Stimulated activated CD8-positive, alpha-beta memory T cell treated with anti-CD3 and anti-CD28 coated beads, Interleukin-2, amount 100 ng/mL, for 48 hours (primary cell): ENCODE measurements around the gene FGF12.
"Not testable (repeated sequence)": the region's sequence is repeated elsewhere in the genome, so short reads cannot be mapped to it uniquely, and the experiment has no call there.

Experiments used
- DNase-seq, 2 donors: peaks; one replicate each; pipeline ENCODE4 v3.0.0-alpha.2; 2020; ENCODE audit warnings: low read depth in 2 of 2

The FGF12 gene

GRCh38 chr3:192577811-192578210 is 149.5 kb downstream of the FGF12 start:
- no peak for DNase-seq

GRCh38 chr3:192577271-192577670 is 150.1 kb downstream of the FGF12 start:
- no peak for DNase-seq

GRCh38 chr3:192576704-192577103 is 150.6 kb downstream of the FGF12 start:
- not testable (repeated sequence) for DNase-seq

- DNase-seq, result no peak
These were observed 151.3 kb downstream of the FGF12 start for GRCh38 chr3:192575879-192576506.

GRCh38 chr3:192573240-192573639 is 154.1 kb downstream of the FGF12 start:
- DNase-seq, result no peak

GRCh38 chr3:192570821-192571791 is 156.2 kb downstream of the FGF12 start:
- no peak for DNase-seq

- DNase-seq, result no peak
These were observed 157.0 kb downstream of the FGF12 start for GRCh38 chr3:192570315-192570714.

GRCh38 chr3:192566706-192567290 is 160.5 kb downstream of the FGF12 start:
- peak; percentile 12 to 42 for DNase-seq

- DNase-seq, result no peak
These were observed 162.7 kb downstream of the FGF12 start for GRCh38 chr3:192564611-192565010.

GRCh38 chr3:192563417-192563816 is 163.9 kb downstream of the FGF12 start:
- no peak for DNase-seq

GRCh38 chr3:192553707-192554106 is 173.6 kb downstream of the FGF12 start:
- DNase-seq, result no peak

- no peak for DNase-seq
These were observed 177.0 kb downstream of the FGF12 start for GRCh38 chr3:192550356-192550755.

GRCh38 chr3:192545333-192545732 is 182.0 kb downstream of the FGF12 start:
- DNase-seq, result no peak

- DNase-seq, result no peak
These were observed 184.2 kb downstream of the FGF12 start for GRCh38 chr3:192543163-192543562.

GRCh38 chr3:192516820-192517219 is 210.5 kb downstream of the FGF12 start:
- DNase-seq, result no peak

- no peak for DNase-seq
These were observed 211.7 kb downstream of the FGF12 start for GRCh38 chr3:192515664-192516045.

GRCh38 chr3:192514754-192515663 is 212.3 kb downstream of the FGF12 start:
- DNase-seq, result no peak

GRCh38 chr3:192514081-192514753 is 213.1 kb downstream of the FGF12 start:
- DNase-seq, result no peak

GRCh38 chr3:192505731-192506130 is 221.6 kb downstream of the FGF12 start:
- DNase-seq, result no peak

- no peak for DNase-seq
These were observed 225.9 kb downstream of the FGF12 start for GRCh38 chr3:192501401-192501800.
